BE2C (cell line): ENCODE data around the gene IARS2.
"Not testable (repeated sequence)": the region's sequence is repeated elsewhere in the genome, so short reads cannot be mapped to it uniquely, and the experiment has no call there.

Experiments used
- DNase-seq: peaks from one replicate; pipeline ENCODE4 v3.0.0-alpha.2; 2020
- H3K27me3 ChIP-seq: fragments of 250-450 bp; sonication (Bioruptor Pico); 2 replicates; pipeline ENCODE4 v1.5.1; 2020; ENCODE audit warnings: mild to moderate bottlenecking
- H3K36me3 ChIP-seq: fragments of 250-450 bp; sonication (Bioruptor Pico); 2 replicates; pipeline ENCODE4 v1.5.1; 2020; ENCODE audit warnings: mild to moderate bottlenecking
- H3K4me1 ChIP-seq: fragments of 250-450 bp; sonication (Bioruptor Pico); 2 replicates; pipeline ENCODE4 v1.5.1; 2020
- H3K4me3 ChIP-seq: 2 replicates; pipeline ENCODE4 v1.5.1; 2011; ENCODE audit warnings: low read depth, low read length
- H3K9me3 ChIP-seq: fragments of 250-450 bp; sonication (Bioruptor Pico); 2 replicates; pipeline ENCODE4 v1.5.1; 2020
- CTCF ChIP-seq: IDR thresholded peaks from 2 replicates; pipeline ENCODE4 v1.5.1; 2012; ENCODE audit warnings: mild to moderate bottlenecking, low read depth, low read length

Gene IARS2

GRCh38 chr1:220099826-220100225 lies 5.9 kb downstream of the IARS2 start:
- H3K4me1 ChIP-seq: no peaks in the 10 kb centered on the region
- H3K36me3 ChIP-seq: peaks cover 44% of the 10 kb centered on the region
- no peaks in the 10 kb centered on the region for H3K27me3 ChIP-seq
- H3K9me3 ChIP-seq: no peaks in the 10 kb centered on the region
- no peak for TF ChIP-seq CTCF
- DNase-seq: no peak
- no peak overlapping the region for H3K4me3 ChIP-seq

- not testable (repeated sequence) for DNase-seq, H3K4me3 ChIP-seq, H3K27me3 ChIP-seq, H3K9me3 ChIP-seq, H3K4me1 ChIP-seq
- peaks cover 40% of the 10 kb centered on the region for H3K36me3 ChIP-seq
Measured at GRCh38 chr1:220110473-220110872, 16.5 kb downstream of the IARS2 start.

GRCh38 chr1:220112600-220112999 lies 18.7 kb downstream of the IARS2 start:
- not testable (repeated sequence) for H3K4me3 ChIP-seq, H3K27me3 ChIP-seq, H3K9me3 ChIP-seq, DNase-seq, H3K4me1 ChIP-seq
- peaks cover 28% of the 10 kb centered on the region for H3K36me3 ChIP-seq

- peaks cover 24% of the 10 kb centered on the region for H3K36me3 ChIP-seq
- peak; percentile 83 for TF ChIP-seq CTCF
- DNase-seq: peak; percentile 23
Measured at GRCh38 chr1:220113136-220113695, 19.3 kb downstream of the IARS2 start.

GRCh38 chr1:220119043-220119512 lies 25.1 kb downstream of the IARS2 start:
- peak; percentile 21 for DNase-seq
- Histone ChIP-seq H3K4me3 (peak overlapping the region; percentile 6), H3K36me3 (peaks cover 10% of the 10 kb centered on the region), H3K27me3 (no peaks in the 10 kb centered on the region), H3K4me1 (no peaks in the 10 kb centered on the region; the same call in 1 of the 2 replicates), H3K9me3 (no peaks in the 10 kb centered on the region)
- no peak for TF ChIP-seq CTCF

More at GRCh38 chr1:220113136-220113695, 19.3 kb downstream of the IARS2 start:
- Histone ChIP-seq H3K27me3 (no peaks in the 10 kb centered on the region), H3K9me3 (no peaks in the 10 kb centered on the region), H3K4me1 (no peaks in the 10 kb centered on the region), H3K4me3 (no peak overlapping the region)

GRCh38 chr1:220121791-220122530 lies 28.0 kb downstream of the IARS2 start:
- H3K36me3 ChIP-seq: peaks cover 16% of the 10 kb centered on the region
- no peak overlapping the region for H3K4me3 ChIP-seq
- H3K9me3 ChIP-seq: no peaks in the 10 kb centered on the region
- no peak for DNase-seq
- no peaks in the 10 kb centered on the region for H3K27me3 ChIP-seq
- H3K4me1 ChIP-seq: no peaks in the 10 kb centered on the region; the same call in none of the 2 replicates
- no peak for TF ChIP-seq CTCF

GRCh38 chr1:220123066-220123465 lies 29.1 kb downstream of the IARS2 start:
- Histone ChIP-seq H3K4me3 (no peak overlapping the region), H3K27me3 (no peaks in the 10 kb centered on the region), H3K9me3 (no peaks in the 10 kb centered on the region), H3K4me1 (no peaks in the 10 kb centered on the region; the same call in none of the 2 replicates), H3K36me3 (peaks cover 16% of the 10 kb centered on the region)
- DNase-seq: no peak
- no peak for TF ChIP-seq CTCF
